GM15510 (cell line): ENCODE results near the gene F2RL1.

Source experiments
- POLR2A ChIP-seq: IDR thresholded peaks from 3 replicates; pipeline ENCODE4 v1.6.1; 2011; ENCODE audit warnings: borderline replicate concordance; ENCODE audit not compliant: insufficient read length; ENCODE audit errors: extremely low read depth

F2RL1 gene

GRCh38 chr5:76801159-76801802 lies 17.5 kb upstream of the F2RL1 start:
- TF ChIP-seq POLR2A, result no peak

DNA sequence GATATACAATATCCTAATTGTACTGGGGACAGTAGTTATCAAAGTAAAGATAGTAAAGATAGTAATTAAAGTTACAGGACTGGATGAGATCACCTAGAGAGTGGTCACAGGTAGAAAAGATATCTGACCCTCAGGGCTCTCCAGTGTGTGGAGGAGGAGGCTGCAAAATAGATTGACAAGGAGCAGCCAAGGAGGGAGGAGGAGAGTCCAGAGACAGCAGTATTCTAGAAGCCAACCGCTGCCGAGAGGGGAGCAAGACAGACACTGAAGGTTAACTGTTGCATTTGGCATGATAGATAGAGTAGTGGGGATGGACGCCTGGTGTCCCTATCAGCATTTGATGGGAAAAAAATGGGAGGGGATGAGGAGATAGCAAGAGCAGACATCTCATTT lies 17.0 kb upstream of the F2RL1 start:
- TF ChIP-seq POLR2A, result no peak

DNA sequence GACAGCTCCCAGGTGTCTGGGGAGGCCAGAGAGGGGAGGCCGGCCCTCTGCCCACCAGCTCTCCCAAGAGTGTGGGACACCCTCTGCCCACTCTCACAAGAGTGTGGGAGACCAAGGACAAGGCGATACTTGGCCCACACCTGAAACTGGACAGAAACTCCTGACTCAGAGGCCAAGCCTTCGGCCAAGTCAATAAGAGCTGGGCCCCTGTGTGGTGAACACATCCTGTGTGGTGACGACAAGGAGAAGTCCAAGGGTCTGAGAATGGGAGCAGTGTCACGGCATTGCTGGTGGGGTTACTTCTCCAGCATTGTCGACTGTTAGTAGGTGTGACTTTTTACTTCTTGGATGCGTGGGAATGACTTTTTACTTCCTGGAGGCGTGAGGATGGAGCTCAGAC lies 14.6 kb upstream of the F2RL1 start:
- no peak for TF ChIP-seq POLR2A

DNA sequence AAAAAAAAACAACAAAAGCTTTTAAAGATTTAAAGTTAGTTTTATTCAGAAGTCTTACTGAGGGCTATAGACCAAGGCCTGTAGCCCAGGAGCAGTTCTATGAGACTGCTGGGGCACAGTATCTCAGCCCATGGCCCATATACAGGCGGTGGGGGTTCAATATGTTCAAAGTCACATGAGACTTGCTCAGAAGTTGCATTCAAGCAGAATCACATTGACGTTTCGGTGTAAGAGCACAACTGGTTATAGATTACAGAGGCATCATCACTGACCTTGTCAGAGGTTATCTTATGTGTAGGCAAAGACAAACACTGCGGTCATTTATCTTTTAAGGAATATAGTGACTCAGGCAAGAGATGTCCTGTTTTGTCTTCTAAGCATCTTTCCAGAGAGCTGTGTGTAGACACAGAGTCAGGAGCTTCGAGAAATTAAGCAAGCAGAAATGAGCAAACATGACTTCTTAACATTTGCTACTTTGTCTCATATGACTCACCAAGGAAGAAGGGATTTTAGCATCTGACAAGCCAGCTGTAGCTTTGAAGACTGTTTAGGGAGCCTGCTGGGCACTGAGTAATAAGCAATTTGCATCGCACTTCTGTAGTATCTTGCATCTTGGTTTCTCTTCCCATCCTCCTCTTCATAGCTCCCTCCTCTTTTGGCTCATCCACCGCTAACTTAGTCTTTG lies 12.9 kb upstream of the F2RL1 start:
- TF ChIP-seq POLR2A, result no peak

GRCh38 chr5:76807296-76807695 lies 11.5 kb upstream of the F2RL1 start:
- TF ChIP-seq POLR2A, result no peak

DNA sequence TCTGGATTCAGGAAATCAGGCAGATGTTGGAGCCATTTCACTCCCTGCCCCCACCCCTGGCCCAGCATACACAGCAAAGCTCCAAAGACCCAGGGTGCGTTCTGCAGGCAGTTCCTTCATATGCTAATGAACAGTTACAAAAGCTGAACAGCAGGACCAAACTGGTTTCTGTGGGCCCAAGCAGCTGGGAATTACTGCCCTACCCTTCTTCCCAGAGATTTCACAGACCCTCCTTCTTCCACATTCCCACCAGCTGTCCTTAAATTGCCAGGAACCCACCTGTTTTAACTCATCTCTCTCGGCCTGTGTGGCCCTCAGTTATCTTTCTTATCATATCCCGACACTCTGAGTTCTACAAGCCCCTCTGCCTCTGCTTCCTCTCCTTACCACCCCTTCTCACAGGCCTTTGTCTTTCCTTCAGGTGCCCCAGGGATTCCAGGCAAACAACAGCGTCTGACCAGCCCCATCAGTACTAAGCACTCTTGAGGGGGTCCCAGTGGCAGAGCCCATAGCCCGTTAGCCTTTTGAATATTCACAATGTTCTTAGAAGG lies 10.6 kb upstream of the F2RL1 start:
- TF ChIP-seq POLR2A, result no peak

- TF ChIP-seq POLR2A, result no peak
These were observed 9.7 kb upstream of the F2RL1 start for GRCh38 chr5:76809141-76809540.

- TF ChIP-seq POLR2A, result no peak
These were observed 8.6 kb upstream of the F2RL1 start for GRCh38 chr5:76810236-76810635.

DNA sequence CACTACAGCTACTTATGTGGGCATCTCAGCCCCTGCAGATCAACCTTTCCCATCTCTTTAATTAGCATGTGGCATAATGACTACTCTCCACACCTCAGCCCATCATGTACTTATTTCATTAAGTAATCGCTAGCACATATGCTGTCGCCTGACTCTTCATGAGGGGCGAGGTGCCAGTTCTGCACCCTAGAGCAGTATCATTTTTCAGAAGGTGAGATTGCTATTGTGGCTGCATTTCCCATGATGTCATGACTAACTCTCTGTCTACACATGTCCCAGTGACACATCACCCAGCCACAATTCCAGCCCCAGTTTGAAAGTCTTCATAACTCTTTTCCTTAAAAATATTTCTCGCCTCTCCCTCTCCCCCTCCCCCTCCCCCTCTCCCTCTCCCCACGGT lies 7.6 kb upstream of the F2RL1 start:
- no peak for TF ChIP-seq POLR2A

GRCh38 chr5:76813982-76814562 lies 4.8 kb upstream of the F2RL1 start:
- no peak for TF ChIP-seq POLR2A

DNA sequence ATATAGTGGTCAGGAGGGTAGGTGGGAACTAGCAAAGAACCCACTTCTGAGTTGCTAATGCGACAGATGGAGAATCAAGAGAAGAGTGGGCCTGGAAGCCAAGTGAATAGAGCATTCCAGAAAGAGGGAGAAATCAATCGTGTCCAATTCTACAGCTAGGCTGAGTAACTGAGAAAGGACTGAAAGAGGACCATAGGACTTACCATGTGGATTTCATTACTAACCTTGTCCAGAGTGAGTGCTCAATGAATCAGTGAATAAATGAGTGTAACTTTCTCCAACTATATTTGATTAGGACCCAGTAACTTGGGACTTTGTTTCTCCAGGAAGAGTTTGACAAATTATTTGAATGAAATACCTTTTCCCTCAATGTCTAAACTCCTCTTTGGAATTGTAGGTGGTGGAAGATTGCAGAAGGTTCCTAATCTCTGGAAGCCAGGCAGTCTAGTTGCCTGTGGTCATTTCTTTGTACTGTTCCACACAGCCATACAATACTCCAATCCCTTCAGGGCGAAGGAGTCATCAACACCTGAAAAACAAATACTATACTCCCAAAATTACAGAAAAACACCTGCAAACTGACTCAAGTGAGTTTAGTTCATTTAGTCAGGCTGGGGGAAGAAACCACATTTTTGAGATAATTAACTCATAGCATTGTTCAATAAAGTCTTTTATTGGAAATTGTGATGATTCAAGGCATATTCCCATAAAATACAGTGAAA lies 2.6 kb upstream of the F2RL1 start:
- no peak for TF ChIP-seq POLR2A

- TF ChIP-seq POLR2A, result no peak
These were observed 1.2 kb downstream of the F2RL1 start for GRCh38 chr5:76819851-76820525.

DNA sequence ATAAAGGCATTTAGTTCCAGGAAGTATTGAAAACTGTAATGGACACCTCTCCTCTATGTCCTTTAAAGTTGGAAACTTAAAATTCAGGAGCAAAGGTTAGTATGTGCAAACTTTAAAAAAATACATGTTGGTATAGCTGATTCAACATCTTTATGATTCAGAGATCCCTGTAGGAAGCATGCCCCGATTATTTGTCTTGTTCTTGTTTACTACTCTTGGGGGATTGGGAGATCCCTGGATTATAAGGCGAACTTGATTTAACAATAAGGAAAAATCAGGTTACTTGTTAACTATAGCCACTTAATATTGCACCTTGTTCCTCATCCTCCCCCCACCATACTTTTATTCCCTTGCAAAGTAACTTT lies 1.7 kb downstream of the F2RL1 start:
- TF ChIP-seq POLR2A, result no peak

DNA sequence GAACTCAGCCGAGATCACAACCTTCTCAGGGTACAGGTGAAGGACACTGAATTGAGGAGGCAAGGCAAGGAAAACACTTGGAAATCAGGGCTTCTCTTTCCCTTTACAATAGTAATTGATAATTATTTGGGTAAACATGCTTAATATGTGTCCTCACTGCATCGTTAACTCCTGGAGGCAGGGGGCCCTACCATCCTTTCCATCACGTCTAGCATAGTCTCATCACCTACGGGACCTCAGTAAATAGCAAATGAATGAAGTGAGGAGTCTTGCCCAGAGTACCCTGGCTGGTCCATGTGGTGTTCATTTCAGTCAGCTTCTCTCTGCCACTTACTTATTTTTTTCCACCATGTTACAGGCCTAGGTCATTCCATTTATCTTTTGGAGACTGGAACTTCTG lies 2.3 kb downstream of the F2RL1 start:
- TF ChIP-seq POLR2A, result no peak

DNA sequence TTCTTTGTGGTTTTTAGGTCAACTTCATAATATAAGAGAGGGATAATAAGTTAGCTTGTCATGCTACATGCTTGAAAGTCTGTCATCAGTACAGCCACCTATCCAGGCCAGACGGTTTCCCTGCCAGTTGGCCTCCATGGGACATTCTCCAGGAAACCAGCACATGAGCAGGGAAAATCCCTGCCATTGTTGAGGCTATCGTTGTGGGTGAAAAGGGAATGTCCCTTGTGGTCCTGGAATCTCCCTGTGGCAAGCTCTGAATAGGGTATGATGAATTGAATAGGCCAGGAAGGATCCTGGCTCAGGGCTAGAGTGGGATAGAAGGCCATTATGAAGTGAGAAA lies 12.3 kb downstream of the F2RL1 start:
- TF ChIP-seq POLR2A, result no peak
